Muscle of leg (tissue), 11 donors: ENCODE results near the gene SYNDIG1. TPM values are rescaled to one million over a fixed set of nuclear protein-coding genes. Genes with fewer than 3 reads are reported as not detected.

Source experiments
- DNase-seq: peaks from one replicate; pipeline ENCODE4 v3.0.0; 2013
- H3K27ac ChIP-seq: one replicate; pipeline ENCODE4 v1.5.1; 2013; ENCODE audit warnings: mild to moderate bottlenecking, low read length, control low read depth
- H3K27me3 ChIP-seq: one replicate; pipeline ENCODE4 v1.6.1; 2013; ENCODE audit warnings: low read length; ENCODE audit not compliant: control insufficient read depth, insufficient read depth
- H3K36me3 ChIP-seq: one replicate; pipeline ENCODE4 v1.6.1; 2013; ENCODE audit warnings: low read length; ENCODE audit not compliant: control insufficient read depth, insufficient read depth
- H3K4me1 ChIP-seq: one replicate; pipeline ENCODE4 v1.6.1; 2013; ENCODE audit warnings: low read length; ENCODE audit not compliant: control insufficient read depth, insufficient read depth
- H3K4me3 ChIP-seq: one replicate; pipeline ENCODE4 v1.5.1; 2013; ENCODE audit warnings: low read length, control low read depth
- H3K9me3 ChIP-seq: replicated peaks from 2 replicates; pipeline ENCODE4 v1.6.1; 2013; ENCODE audit warnings: low read depth, low read length; ENCODE audit not compliant: control insufficient read depth
- WGBS: methylation state at CpG from one replicate; pipeline ENCODE4 v1.1.5; 2013; ENCODE audit warnings: missing lambda C conversion rate; ENCODE audit not compliant: insufficient coverage; 5-methylcytosine and 5-hydroxymethylcytosine counted together
- polyA plus RNA-seq, 8 donors: library from polyadenylated mRNA; unstranded; fragments of 120-200 nt; gene quantifications; one replicate each; pipeline versions ENCODE4 v1.2.1 to v1.2.3, GENCODE V29; 2013; ENCODE audit warnings: inconsistent platforms in 1 of 8, low replicate concordance in 1 of 8; ENCODE audit not compliant: insufficient read length in 8 of 8, insufficient read depth in 1 of 8
- total RNA-seq: library from RNA; stranded (reverse); fragments of 120-200 nt; gene quantifications from one replicate; pipeline ENCODE4 v1.2.4, GENCODE V29; 2013

Gene SYNDIG1
- total and polyA plus RNA-seq, 9 donors, result 2.5 to 5.3 (median 4.3) TPM

DNA sequence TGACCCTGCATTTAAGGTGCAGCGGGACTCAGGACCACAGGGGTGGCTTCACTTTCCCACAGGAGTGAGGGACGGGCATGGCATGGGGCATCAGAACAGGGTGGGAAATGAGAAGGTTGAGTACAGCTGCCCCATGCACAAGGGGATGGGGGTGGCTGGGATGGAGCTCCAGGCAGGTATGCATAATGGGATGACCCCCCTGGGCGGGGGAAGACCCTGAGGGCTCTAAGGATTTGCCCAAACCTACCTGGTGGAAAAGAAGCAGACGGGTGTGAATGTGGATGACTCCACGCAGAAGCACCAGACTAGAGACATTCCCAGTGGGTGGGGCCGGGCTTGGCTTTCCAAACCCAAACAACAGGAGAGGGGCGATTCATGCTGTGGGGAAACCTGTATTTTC is 200.3 kb downstream of the SYNDIG1 start:
- Histone ChIP-seq H3K27ac (no peak overlapping the region), H3K27me3 (no peaks in the 10 kb centered on the region), H3K9me3 (no peaks in the 10 kb centered on the region), H3K36me3 (peaks cover 5% of the 10 kb centered on the region), H3K4me1 (peaks cover 2% of the 10 kb centered on the region), H3K4me3 (no peak overlapping the region)
- no peak for DNase-seq
- WGBS, result 82% methylated on average over 5 of the region's 7 CpGs

DNA sequence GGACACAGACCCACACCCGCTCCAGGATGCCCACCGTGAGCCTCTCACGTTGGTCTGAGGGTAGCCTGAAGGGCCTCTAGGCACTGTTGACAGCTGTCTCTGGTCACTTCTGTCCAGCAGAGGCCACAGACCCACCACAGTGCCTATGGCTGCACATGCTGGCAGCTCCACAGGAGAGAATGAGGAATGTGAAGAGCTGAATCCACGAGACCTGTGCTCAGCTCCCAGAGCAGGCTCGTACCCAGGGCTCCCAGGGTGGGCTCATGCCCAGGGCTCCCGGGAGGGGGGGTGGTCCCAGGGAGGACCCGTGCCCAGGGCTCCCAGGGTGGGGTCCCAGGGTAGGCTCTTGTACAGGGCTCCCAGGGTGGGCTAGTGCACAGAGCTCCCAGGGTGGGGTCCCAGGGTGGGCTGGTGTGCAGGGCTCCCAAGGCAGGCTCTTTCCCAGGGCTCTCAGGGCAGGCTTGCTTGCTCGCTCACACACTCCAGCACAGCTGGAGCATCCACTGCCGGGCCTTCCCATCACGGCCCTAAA is 201.0 kb downstream of the SYNDIG1 start:
- DNase-seq, result no peak
- peaks cover 5% of the 10 kb centered on the region for H3K36me3 ChIP-seq
- no peak overlapping the region for H3K27ac ChIP-seq
- H3K4me1 ChIP-seq, result no peaks in the 10 kb centered on the region
- 83% methylated on average over 10 of the region's 10 CpGs for WGBS
- H3K27me3 ChIP-seq, result no peaks in the 10 kb centered on the region
- H3K9me3 ChIP-seq, result no peaks in the 10 kb centered on the region
- no peak overlapping the region for H3K4me3 ChIP-seq

GRCh38 chr20:24670981-24671380 is 201.6 kb downstream of the SYNDIG1 start:
- DNase-seq, result no peak
- H3K9me3 ChIP-seq, result no peaks in the 10 kb centered on the region
- no peak overlapping the region for H3K4me3 ChIP-seq
- no peaks in the 10 kb centered on the region for H3K4me1 ChIP-seq
- H3K36me3 ChIP-seq, result peaks cover 1% of the 10 kb centered on the region
- H3K27ac ChIP-seq, result no peak overlapping the region
- WGBS, result 88% methylated on average over 4 of the region's 5 CpGs
- H3K27me3 ChIP-seq, result no peaks in the 10 kb centered on the region

GRCh38 chr20:24672181-24672880 is 202.9 kb downstream of the SYNDIG1 start:
- Histone ChIP-seq H3K27me3 (peaks cover 2% of the 10 kb centered on the region), H3K36me3 (no peaks in the 10 kb centered on the region), H3K4me3 (no peak overlapping the region), H3K4me1 (no peaks in the 10 kb centered on the region), H3K27ac (no peak overlapping the region), H3K9me3 (no peaks in the 10 kb centered on the region)
- DNase-seq, result no peak
- 81% methylated on average over 8 of the region's 10 CpGs for WGBS

GRCh38 chr20:24672886-24673677 is 203.7 kb downstream of the SYNDIG1 start:
- Histone ChIP-seq H3K27me3 (peaks cover 2% of the 10 kb centered on the region), H3K9me3 (no peaks in the 10 kb centered on the region), H3K4me3 (no peak overlapping the region), H3K36me3 (no peaks in the 10 kb centered on the region), H3K4me1 (no peaks in the 10 kb centered on the region), H3K27ac (no peak overlapping the region)
- WGBS, result 75% methylated on average over 6 of the region's 7 CpGs
- DNase-seq, result no peak

DNA sequence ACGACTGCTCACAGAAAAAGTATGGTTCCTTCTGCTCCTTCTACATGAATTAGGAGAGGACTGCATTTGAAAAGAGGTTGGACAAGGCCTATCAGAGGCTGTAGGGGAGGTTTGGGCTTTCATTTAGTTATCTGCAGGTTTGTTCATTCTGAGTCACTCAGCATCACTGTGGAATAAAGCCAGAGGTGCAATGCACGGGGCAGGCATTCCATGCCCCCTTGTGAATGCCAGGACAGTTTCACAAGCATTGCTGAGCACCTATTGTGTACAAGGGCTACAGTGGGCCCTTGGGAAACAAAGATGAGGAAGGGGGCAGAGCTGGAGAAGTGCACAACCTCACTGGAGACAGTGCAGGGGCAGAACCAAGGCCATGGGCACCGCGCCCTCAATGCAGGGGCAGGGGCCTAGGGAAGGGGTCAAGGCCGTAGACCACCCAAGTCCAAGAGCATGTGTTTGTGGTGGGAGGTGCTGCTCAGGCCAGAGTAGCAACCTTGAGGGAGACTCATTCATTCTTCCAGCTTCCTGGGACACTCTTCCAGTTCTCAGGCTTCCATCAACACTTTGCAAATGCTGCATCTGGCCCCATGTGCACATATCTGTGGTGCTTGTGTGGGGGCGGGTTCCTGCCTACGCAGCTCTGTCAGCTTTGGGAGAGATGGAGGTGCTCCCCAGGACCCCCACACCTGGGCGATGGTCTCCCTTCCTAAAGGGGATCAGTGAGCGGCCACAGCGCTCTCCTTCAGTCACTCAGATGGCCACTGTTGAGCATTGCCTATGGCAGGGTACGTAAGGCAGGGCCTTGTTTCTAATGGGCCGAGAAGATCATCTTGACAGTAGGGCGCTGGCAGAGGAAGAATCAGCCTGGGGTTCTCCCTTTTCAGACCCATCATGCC is 204.5 kb downstream of the SYNDIG1 start:
- DNase-seq, result no peak
- Histone ChIP-seq H3K27me3 (peaks cover 2% of the 10 kb centered on the region), H3K4me1 (no peaks in the 10 kb centered on the region), H3K36me3 (no peaks in the 10 kb centered on the region), H3K9me3 (no peaks in the 10 kb centered on the region), H3K4me3 (no peak overlapping the region), H3K27ac (no peak overlapping the region)
- WGBS, result 87% methylated on average over 9 of the region's 13 CpGs

DNA sequence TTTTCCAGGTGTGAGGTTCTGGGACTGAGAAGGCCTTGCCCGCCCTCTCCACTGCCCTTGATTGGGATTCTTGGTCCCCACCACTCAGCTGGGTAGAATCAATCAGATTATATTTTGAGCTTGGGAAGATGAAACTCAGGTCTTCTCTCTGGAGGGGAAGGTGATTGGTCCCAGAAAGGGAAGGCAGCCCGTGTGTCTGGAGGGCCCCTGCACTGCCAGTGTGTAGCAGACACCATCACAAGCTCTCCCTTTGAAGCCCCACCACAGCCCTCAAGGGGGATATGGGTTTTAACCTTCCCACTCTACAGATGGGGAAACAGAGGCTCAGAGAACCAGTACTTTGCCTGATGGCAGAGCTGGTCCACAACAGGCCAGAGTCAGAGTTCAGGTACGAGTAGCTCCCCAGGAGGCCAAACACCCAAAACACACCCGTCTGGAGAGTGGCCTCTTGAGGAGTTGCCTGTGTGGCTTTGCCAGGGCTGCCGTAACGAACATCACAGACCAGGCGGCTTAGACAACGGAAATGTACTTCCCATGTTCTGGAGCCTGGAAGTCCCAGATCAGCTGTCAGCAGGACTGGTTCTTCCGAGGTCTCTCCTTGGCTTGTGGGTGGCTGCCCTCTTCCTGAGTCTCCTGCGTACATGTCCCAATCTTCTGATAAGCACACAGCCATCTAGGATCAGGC is 205.6 kb downstream of the SYNDIG1 start:
- DNase-seq, result no peak
- 86% methylated on average over 8 of the region's 10 CpGs for WGBS
- H3K4me3 ChIP-seq, result no peak overlapping the region
- H3K9me3 ChIP-seq, result no peaks in the 10 kb centered on the region
- H3K27ac ChIP-seq, result no peak overlapping the region
- peaks cover 2% of the 10 kb centered on the region for H3K27me3 ChIP-seq
- no peaks in the 10 kb centered on the region for H3K4me1 ChIP-seq
- H3K36me3 ChIP-seq, result no peaks in the 10 kb centered on the region

- H3K36me3 ChIP-seq, result no peaks in the 10 kb centered on the region
- DNase-seq, result no peak
- H3K4me1 ChIP-seq, result no peaks in the 10 kb centered on the region
- H3K27ac ChIP-seq, result no peak overlapping the region
- WGBS, result 98% methylated on average over 6 of the region's 8 CpGs
- H3K9me3 ChIP-seq, result no peaks in the 10 kb centered on the region
- H3K27me3 ChIP-seq, result peaks cover 2% of the 10 kb centered on the region
- H3K4me3 ChIP-seq, result no peak overlapping the region
These were observed 206.4 kb downstream of the SYNDIG1 start for GRCh38 chr20:24675651-24676352.

DNA sequence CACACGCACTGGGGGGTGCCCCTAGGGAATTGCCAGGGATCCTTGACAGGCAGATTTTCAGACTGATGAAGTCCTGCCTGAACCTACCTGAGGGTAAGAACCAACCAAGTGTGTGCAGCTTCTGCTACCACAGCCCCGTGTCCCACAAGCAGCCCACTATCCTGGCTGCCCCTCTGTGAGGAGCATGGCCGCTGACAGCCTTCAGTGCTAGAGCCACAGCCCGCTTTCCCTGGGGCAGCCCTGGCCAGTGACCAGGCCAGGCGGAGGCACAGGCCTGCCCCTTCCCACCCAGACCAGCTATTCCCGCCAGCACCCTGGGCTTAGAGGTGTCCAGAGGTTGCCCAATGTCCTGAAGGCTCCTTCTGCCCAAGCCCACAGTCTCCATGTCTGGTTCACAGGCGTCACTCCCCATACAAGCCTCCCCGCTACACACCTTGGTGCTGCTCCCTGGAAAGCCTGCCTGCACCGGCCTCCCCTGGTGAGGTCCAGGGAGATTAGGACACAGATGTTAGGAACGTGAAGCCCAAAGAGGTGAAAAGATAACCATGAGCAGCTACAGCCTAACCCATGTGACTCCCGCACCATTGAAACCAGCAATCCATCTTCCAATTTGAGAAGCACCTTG is 207.0 kb downstream of the SYNDIG1 start:
- 88% methylated on average over 7 of the region's 11 CpGs for WGBS
- DNase-seq, result no peak
- Histone ChIP-seq H3K4me1 (no peaks in the 10 kb centered on the region), H3K27me3 (peaks cover 2% of the 10 kb centered on the region), H3K36me3 (no peaks in the 10 kb centered on the region), H3K9me3 (no peaks in the 10 kb centered on the region), H3K4me3 (no peak overlapping the region), H3K27ac (no peak overlapping the region)
